ENCODE data around the gene MAGEA8.

DNA sequence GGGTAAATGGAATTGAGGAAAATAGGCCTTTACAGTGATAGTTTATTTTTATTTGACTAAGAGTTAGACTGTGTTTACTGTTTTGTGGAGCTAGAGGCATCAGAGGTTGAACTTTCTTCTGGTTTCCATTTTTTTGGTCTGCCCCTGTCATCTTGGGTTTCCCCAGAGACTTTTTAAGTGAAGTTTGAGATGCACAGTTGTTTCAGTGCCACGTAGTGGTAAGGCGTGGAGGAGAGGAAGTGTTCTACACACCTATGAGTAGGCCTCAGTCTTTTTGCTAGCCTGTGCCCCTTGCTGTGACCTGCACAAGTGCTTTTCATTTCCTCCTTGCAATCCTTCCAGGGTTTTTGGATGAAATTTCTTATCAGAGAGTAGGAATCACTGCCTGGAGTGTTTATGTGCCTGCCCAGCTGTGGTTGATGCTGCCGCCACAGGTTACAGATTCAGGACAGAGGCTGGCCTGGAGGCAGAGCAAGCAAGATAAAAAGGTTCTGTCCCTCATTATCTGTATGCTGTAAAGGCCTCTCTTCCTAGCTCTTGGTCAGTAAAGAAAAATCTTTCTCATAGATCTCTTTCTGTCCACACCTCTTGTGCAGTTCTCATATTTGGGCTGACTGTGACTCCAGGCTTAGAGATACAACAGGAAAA lies 35.9 kb downstream of the MAGEA8 start:
- TF ChIP-seq, protein P1, sequence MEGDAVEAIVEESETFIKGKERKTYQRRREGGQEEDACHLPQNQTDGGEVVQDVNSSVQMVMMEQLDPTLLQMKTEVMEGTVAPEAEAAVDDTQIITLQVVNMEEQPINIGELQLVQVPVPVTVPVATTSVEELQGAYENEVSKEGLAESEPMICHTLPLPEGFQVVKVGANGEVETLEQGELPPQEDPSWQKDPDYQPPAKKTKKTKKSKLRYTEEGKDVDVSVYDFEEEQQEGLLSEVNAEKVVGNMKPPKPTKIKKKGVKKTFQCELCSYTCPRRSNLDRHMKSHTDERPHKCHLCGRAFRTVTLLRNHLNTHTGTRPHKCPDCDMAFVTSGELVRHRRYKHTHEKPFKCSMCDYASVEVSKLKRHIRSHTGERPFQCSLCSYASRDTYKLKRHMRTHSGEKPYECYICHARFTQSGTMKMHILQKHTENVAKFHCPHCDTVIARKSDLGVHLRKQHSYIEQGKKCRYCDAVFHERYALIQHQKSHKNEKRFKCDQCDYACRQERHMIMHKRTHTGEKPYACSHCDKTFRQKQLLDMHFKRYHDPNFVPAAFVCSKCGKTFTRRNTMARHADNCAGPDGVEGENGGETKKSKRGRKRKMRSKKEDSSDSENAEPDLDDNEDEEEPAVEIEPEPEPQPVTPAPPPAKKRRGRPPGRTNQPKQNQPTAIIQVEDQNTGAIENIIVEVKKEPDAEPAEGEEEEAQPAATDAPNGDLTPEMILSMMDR (IDR thresholded peaks at IDR 0.05), result no peak
- no peak for TF ChIP-seq POLR2A (IDR thresholded peaks at IDR 0.05)
